Measurements from ENCODE around the gene PRR22.

Gene PRR22

GRCh38 chr19:5784581-5785147 lies at the start of gene PRR22:
Gene PRR22 (minus strand): TSS chr19:5784746. CDS start chr19:5784660, 86 bp downstream.
- no peak for DNase-seq (ENCODE audit: low read depth in 2 of 3, low spot score in 1 of 3)

GRCh38 chr19:5832527-5833216 lies 48.1 kb upstream of the PRR22 start:
- no peak for DNase-seq (ENCODE audit: low read depth in 2 of 3, low spot score in 1 of 3)

DNA sequence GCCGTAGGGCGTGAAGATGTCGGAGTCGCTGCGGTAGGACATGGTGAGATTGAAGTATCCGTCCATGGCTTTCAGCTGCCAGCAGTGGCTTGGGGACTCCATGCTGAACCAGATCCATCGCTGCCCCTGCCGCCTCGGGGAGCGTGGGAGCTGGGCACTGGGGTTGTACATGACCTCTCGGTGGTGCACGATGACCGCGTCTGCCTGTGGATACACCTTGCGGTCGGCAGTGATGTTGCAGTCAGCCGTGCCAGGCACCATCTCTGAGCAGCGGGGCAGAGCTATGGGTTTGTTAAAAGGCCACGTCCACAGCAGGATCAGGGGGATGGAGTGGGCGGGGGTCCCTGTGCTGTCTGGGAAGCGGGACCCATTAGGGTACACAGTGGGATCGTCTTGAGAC lies 47.5 kb upstream of the PRR22 start:
- DNase-seq (ENCODE audit: low read depth in 2 of 3, low spot score in 1 of 3): no peak

GRCh38 chr19:5831159-5831558 lies 46.6 kb upstream of the PRR22 start:
- DNase-seq (ENCODE audit: low read depth in 2 of 3, low spot score in 1 of 3): no peak

GRCh38 chr19:5829567-5830310 lies 45.2 kb upstream of the PRR22 start:
- DNase-seq (ENCODE audit: low read depth in 2 of 3, low spot score in 1 of 3): no peak

DNA sequence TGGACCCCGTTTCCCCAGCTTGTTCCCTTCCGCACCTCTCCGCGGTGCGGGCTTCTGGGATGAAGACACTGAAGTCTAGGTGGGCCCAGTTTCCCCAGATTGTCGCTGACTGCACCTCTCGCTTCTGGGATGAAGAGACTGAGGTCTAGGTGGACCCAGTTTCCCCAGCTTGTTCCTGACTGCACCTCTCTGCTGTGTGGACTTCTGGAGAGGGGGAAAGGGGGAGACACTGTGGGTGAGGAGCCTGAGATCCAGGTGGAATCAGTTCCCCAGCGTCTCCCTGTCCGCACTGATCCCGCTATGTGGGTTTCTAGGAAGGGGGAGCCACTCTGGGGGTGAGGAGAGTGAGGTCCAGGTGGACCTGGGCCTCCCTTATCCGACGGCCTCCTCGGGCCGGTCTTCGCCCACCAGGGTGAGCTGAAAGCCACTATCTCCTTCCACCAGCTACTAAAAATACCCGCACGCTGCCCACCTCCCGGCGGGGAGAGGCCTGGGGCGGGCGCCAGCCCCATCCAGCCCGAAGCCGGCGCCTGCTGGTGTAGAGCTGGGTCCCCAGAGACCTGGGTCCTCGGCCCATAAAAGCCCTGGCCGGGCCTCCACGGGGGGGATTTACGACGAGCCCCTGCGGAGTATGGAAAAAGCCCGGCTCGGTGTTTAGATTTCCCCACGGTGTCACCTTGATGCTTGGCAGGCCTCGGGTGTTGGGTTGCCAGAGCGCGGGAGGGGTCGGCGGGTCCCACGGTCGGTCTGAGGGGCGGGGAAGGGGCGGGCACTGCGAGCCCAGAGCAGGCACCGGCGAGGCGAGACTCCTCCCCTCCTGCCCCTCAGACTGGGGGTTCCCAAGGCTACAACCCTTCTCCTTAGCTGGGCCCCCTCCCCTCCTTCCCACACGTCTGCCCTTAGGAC lies 44.4 kb upstream of the PRR22 start:
- DNase-seq (ENCODE audit: low read depth in 2 of 3, low spot score in 1 of 3): peak in 2 of 3 donors; percentile 14 to 21

- peak; percentile 92 to 97 (median 92) for DNase-seq (ENCODE audit: low read depth in 2 of 3, low spot score in 1 of 3)
These were observed 43.5 kb upstream of the PRR22 start for GRCh38 chr19:5827891-5828660.

DNA sequence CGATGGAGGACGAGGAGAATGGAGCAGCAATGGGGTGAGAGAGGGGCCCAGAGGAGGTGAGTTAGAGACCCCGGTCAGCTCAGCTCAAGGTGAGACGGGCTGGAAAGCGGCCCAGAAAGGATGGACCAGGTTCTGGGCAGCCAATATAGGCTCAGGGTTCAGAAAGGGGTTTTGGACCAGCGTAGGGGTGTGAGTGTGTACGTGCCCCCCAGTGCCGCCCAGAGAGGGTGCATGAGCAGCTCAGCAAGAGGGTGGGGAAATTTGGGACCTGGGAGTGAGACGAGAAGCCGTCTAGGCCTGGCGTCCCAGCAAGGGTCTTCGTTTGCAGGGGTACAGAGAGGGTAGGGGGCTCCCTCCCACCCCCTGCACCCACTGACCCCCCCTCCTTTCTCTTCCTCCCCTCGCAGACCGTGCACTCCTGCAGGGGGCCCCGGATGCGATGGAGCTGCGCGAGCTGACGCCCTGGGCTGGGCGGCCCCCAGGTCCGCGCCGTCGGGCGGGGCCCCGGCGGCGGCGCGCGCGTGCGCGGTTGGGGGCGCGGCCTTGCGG lies 42.9 kb upstream of the PRR22 start:
- no peak for DNase-seq (ENCODE audit: low read depth in 2 of 3, low spot score in 1 of 3)

DNA sequence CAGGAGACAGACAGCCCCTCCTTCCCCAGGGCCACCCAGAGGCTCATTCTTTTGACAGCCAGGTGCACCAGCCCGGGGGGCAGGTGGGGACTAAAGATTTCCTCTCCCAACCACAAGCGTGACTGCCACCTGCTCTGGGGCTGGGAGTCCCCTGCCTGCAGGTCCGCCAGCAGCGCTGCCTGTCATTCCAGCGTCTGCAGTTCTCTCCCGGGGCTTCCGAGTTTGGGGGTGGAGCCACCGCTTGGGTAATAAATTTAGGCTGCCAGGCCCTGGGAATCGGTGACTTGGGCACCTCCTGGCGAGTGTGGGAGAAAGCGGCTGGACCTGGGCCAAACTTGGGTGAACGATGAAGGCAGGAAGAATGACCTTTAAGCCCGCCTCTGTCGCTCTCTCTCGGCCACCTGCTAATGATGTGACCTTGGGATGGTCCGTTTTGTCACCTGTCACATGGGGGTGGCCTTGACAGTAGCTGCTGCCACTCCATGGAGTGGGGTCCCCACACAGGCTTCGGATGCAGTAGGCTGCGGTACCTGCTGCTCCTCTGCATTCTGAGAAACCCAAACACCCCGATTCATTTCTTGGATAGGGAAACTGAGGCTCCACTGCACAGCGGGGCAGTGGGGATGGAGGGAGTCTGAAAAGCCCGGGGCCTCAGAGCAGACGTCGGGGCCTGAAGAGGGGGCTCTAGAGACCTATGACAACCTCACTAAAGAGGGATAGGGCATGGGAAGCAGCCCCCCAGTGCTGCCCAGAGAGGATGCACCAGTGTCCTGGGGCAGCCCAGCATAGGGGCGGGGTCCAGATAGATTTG lies 42.2 kb upstream of the PRR22 start:
- no peak for DNase-seq (ENCODE audit: low read depth in 2 of 3, low spot score in 1 of 3)

DNA sequence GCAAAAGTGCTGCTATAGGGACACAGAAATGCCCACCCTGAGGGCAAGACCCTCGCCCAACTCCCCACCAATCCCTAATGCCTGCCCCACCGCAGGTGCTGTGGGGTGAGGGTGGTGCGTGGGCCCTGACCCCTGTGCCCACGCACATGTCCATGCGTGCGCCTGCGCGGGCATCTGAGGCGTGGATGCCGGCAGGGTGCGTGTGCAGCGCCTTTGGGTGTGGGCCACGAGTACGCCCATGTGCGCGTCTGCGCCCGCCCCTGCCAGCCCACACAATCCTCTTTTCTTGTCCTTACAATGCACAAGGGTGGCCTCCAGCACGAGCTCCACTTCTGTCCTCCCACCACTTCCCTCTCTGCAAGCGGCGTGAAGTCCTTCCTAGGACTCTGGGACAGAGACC lies 40.6 kb upstream of the PRR22 start:
- DNase-seq (ENCODE audit: low read depth in 2 of 3, low spot score in 1 of 3): no peak

- DNase-seq (ENCODE audit: low read depth in 2 of 3, low spot score in 1 of 3): no peak
These were observed 40.2 kb upstream of the PRR22 start for GRCh38 chr19:5824751-5825150.

DNA sequence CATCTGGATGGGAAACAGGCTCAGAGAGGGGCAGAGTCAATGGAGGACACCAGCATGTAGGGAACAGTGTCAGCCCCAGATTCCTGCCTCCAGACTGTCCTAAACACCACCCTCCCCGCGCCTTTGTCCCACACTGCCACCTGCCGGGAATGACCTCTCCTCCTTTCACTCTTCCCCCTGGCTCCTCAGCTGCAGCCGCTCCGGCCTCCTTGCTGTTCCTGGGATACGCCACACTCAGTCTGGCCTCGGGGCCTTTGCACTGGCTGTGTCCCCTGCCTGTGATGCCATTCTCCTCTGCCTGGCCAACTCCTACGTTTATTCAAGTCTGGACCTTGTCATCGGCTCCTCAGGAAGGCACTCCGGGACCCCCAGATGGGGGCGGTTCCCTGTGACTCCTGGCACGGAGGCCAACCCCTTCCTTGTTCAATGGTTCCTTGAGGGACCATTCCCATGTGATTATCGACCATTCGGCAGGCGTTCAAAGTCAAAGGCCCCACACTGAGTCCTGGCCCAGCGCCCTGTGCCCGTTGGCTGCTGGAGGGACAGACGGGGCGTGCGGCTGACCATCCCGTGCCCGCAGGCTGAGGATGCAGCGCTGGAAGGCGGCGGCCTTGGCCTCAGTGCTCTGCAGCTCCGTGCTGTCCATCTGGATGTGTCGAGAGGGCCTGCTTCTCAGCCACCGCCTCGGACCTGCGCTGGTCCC lies 39.2 kb upstream of the PRR22 start:
- DNase-seq (ENCODE audit: low read depth in 2 of 3, low spot score in 1 of 3): no peak

GRCh38 chr19:5822181-5822844 lies 37.8 kb upstream of the PRR22 start:
- DNase-seq (ENCODE audit: low read depth in 2 of 3, low spot score in 1 of 3): no peak

GRCh38 chr19:5821521-5822180 lies 37.1 kb upstream of the PRR22 start:
- DNase-seq (ENCODE audit: low read depth in 2 of 3, low spot score in 1 of 3): no peak

DNA sequence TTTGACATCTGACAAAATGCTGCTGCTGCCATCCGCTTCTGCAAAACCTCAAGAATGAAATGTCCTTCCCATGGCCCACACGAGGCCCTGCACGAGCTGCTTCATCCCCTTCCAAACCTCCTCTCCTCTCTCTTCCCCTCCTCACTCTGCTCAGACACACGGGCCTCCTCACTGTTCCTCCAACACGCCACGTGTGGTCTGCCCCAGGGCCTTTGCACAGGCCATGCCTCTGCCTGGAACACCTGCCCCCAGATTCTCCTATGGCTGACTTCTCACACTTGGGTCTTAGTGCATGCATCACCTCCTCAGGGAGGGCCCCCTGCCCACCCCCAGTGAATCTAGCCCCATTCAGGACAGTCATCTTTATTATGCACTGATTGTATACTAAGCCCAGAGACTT lies 36.2 kb upstream of the PRR22 start:
- no peak for DNase-seq (ENCODE audit: low read depth in 2 of 3, low spot score in 1 of 3)

- no peak for DNase-seq (ENCODE audit: low read depth in 2 of 3, low spot score in 1 of 3)
These were observed 34.0 kb upstream of the PRR22 start for GRCh38 chr19:5818594-5818993.

DNA sequence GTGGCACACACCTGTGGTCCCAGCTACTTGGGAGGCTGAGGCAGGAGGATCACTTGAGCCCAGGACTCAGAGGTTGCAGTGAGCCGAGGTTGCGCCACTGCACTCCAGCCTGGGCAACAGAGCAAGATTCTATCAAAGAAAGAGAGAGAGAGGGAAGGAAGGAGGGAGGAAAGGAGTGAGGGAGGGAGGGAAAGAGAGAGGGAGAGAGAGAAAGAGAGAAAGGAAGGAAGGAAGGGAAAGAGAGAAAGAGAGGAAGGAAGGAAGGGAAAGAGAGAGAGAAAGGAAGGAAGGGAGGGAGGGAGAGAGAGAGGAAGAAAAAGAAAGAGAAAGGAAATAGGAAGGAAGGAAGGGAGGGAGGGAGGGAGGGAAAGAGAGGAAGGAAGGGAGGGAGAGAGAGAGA lies 32.7 kb upstream of the PRR22 start:
- no peak for DNase-seq (ENCODE audit: low read depth in 2 of 3, low spot score in 1 of 3)

GRCh38 chr19:5814852-5815246 lies 30.3 kb upstream of the PRR22 start:
- no peak for DNase-seq (ENCODE audit: low read depth in 2 of 3, low spot score in 1 of 3)
